Measurements from ENCODE around the gene NEUROD2.

Gene NEUROD2

DNA sequence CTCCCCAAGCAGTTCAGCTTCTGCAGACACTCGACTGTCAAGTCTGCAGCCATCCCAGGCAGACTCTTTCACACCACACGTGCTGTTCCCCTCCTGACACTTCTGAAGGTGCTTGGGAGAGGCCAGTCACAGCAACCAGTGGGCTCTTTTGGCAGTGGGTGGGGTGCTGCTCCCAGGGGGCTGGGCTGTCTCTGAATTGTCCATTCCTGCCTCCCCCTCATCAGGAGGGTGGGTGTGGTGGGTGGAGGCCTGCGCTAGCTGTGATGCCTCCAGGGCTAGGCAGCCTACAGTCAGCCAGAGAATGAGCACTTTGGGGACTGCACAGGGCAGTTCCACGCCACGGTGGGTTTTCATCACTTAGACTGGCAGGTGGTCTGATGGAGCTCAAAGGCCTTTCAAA, 39.5 kb upstream of the NEUROD2 start:
- TF ChIP-seq, protein P1, sequence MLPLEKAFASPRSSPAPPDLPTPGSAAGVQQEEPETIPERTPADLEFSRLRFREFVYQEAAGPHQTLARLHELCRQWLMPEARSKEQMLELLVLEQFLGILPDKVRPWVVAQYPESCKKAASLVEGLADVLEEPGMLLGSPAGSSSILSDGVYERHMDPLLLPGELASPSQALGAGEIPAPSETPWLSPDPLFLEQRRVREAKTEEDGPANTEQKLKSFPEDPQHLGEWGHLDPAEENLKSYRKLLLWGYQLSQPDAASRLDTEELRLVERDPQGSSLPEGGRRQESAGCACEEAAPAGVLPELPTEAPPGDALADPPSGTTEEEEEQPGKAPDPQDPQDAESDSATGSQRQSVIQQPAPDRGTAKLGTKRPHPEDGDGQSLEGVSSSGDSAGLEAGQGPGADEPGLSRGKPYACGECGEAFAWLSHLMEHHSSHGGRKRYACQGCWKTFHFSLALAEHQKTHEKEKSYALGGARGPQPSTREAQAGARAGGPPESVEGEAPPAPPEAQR (tag by site-specific recombination; IDR thresholded peaks at IDR 0.05), result no peak
- TF ChIP-seq ZNF792 (tag by site-specific recombination; IDR thresholded peaks at IDR 0.05) (no peak), MEIS1 (CRISPR knock-in tag; IDR thresholded peaks at IDR 0.05; ENCODE audit: borderline replicate concordance) (no peak), ZNF423 (tag by site-specific recombination; IDR thresholded peaks at IDR 0.05) (no peak), ZNF366 (tag by site-specific recombination; conservative IDR thresholded peaks at IDR 0.05) (no peak), MZF1 (tag by site-specific recombination; IDR thresholded peaks at IDR 0.05; ENCODE audit: borderline replicate concordance) (no peak), ZNF473 (tag by site-specific recombination; IDR thresholded peaks at IDR 0.05) (no peak), ZNF501 (tag by site-specific recombination; IDR thresholded peaks at IDR 0.05) (no peak), EGR2 (tag by site-specific recombination; IDR thresholded peaks at IDR 0.05; ENCODE audit: low read depth) (peak; percentile 93), ZNF239 (tag by site-specific recombination; IDR thresholded peaks at IDR 0.05) (no peak), YY1 (tag by site-specific recombination; IDR thresholded peaks at IDR 0.05) (no peak), ZFHX2 (tag by site-specific recombination; conservative IDR thresholded peaks at IDR 0.05) (peak; percentile 86), ZNF548 (tag by site-specific recombination; IDR thresholded peaks at IDR 0.05) (no peak), KLF1 (tag by site-specific recombination; IDR thresholded peaks at IDR 0.05) (peak; percentile 99), ZNF791 (tag by site-specific recombination; IDR thresholded peaks at IDR 0.05) (no peak)
- TF ChIP-seq, protein P2, sequence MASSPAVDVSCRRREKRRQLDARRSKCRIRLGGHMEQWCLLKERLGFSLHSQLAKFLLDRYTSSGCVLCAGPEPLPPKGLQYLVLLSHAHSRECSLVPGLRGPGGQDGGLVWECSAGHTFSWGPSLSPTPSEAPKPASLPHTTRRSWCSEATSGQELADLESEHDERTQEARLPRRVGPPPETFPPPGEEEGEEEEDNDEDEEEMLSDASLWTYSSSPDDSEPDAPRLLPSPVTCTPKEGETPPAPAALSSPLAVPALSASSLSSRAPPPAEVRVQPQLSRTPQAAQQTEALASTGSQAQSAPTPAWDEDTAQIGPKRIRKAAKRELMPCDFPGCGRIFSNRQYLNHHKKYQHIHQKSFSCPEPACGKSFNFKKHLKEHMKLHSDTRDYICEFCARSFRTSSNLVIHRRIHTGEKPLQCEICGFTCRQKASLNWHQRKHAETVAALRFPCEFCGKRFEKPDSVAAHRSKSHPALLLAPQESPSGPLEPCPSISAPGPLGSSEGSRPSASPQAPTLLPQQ (tag by site-specific recombination; IDR thresholded peaks at IDR 0.05), result no peak
- TF ChIP-seq, protein P3, sequence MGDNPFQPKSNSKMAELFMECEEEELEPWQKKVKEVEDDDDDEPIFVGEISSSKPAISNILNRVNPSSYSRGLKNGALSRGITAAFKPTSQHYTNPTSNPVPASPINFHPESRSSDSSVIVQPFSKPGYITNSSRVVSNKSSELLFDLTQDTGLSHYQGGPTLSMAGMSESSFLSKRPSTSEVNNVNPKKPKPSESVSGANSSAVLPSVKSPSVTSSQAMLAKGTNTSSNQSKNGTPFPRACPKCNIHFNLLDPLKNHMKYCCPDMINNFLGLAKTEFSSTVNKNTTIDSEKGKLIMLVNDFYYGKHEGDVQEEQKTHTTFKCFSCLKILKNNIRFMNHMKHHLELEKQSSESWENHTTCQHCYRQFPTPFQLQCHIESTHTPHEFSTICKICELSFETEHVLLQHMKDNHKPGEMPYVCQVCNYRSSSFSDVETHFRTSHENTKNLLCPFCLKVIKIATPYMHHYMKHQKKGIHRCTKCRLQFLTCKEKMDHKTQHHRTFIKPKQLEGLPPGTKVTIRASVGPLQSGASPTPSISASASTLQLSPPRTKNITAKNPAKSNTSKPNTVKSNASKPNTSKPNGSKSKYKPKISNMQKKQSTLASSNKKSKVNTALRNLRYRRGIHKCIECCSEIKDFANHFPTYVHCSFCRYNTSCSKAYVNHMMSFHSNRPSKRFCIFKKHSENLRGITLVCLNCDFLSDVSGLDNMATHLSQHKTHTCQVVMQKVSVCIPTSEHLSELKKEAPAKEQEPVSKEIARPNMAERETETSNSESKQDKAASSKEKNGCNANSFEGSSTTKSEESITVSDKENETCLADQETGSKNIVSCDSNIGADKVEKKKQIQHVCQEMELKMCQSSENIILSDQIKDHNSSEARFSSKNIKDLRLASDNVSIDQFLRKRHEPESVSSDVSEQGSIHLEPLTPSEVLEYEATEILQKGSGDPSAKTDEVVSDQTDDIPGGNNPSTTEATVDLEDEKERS (tag by site-specific recombination; IDR thresholded peaks at IDR 0.05), result no peak
- TF ChIP-seq, protein P4, sequence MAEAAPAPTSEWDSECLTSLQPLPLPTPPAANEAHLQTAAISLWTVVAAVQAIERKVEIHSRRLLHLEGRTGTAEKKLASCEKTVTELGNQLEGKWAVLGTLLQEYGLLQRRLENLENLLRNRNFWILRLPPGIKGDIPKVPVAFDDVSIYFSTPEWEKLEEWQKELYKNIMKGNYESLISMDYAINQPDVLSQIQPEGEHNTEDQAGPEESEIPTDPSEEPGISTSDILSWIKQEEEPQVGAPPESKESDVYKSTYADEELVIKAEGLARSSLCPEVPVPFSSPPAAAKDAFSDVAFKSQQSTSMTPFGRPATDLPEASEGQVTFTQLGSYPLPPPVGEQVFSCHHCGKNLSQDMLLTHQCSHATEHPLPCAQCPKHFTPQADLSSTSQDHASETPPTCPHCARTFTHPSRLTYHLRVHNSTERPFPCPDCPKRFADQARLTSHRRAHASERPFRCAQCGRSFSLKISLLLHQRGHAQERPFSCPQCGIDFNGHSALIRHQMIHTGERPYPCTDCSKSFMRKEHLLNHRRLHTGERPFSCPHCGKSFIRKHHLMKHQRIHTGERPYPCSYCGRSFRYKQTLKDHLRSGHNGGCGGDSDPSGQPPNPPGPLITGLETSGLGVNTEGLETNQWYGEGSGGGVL (tag by site-specific recombination; IDR thresholded peaks at IDR 0.05), result no peak
- Histone ChIP-seq H3K36me3 (ENCODE audit: control insufficient read depth in 2 of 2, insufficient read depth in 1 of 2, low read length in 2 of 2) (no peaks in the 10 kb centered on the region), H3K4me3 (ENCODE audit: low read depth, low read length) (no peak overlapping the region), H3K9me3 (ENCODE audit: control insufficient read depth, insufficient read depth, low read depth, low read length) (no peaks in the 10 kb centered on the region), H3K4me1 (ENCODE audit: control insufficient read depth, insufficient read depth, low read length) (peaks cover 12% of the 10 kb centered on the region), H3K27ac (ENCODE audit: extremely low read depth, low read depth, low read length) (no peak overlapping the region)
- ChIA-PET POLR2A (no interaction called here), CTCF (interaction anchor here (0.5 to 11.9 kb wide), 4 partner anchors 14 to 275 kb away, joined by 3 to 220 read pairs (median 62); partner anchors contain the start of genes PNMT, PPP1R1B and TCAP)

DNA sequence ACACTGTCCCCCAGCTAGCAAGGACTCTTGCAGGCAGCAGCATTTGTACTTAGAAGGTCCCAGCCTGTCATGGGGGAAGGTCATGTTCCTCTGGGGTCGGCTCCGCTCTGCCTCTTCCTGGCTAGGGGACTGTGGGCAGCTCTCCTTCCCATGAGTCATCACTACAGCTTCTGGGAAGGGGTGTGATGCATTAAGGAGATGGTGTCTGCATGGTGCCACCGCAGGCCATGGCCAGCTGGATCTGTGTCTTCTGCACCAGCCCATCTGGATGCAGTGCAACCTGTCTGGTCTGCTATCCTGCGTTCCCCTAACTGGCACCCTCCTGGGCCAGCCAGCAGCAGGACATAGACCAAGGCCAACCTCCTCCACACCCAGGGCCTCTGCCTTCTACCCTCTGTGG, 35.6 kb upstream of the NEUROD2 start:
- ChIA-PET CTCF (interaction anchor here (0.6 to 9.2 kb wide), 8 partner anchors 8 to 371 kb away, joined by 3 to 126 read pairs (median 3); no protein-coding TSS in a partner anchor), POLR2A (interaction anchor here (1.0 to 2.0 kb wide), 2 partner anchors 11 to 24 kb away, joined by 3 to 6 read pairs; no protein-coding TSS in a partner anchor)
- peaks cover 19% of the 10 kb centered on the region for H3K4me1 ChIP-seq (ENCODE audit: control insufficient read depth, insufficient read depth, low read length)
- no peak overlapping the region for H3K27ac ChIP-seq (ENCODE audit: extremely low read depth, low read depth, low read length)
- no peaks in the 10 kb centered on the region for H3K36me3 ChIP-seq (ENCODE audit: control insufficient read depth in 2 of 2, insufficient read depth in 1 of 2, low read length in 2 of 2)
- no peaks in the 10 kb centered on the region for H3K9me3 ChIP-seq (ENCODE audit: control insufficient read depth, insufficient read depth, low read depth, low read length)
- H3K4me3 ChIP-seq (ENCODE audit: low read depth, low read length), result no peak overlapping the region
- TF ChIP-seq ZBTB7A (tag by site-specific recombination; IDR thresholded peaks at IDR 0.05; ENCODE audit: low read depth), result no peak
- peak; percentile 91 for TF ChIP-seq ZIC2 (tag by site-specific recombination; IDR thresholded peaks at IDR 0.05)
- 0 out of 2 replicates have a peak, but pooled peaks have one; percentile 25 for TF ChIP-seq ZNF600 (tag by site-specific recombination; IDR thresholded peaks at IDR 0.05)

All from HEK293 (cell line).